Astrocyte (in vitro differentiated cells and primary cell): Measurements from ENCODE around the gene TTYH3. TPM values are rescaled to one million over a fixed set of nuclear protein-coding genes. Genes with fewer than 3 reads are reported as not detected.

ENCODE experiments used
- DNase-seq: peaks from one replicate; pipeline ENCODE4 v3.0.0-alpha.2; 2010; ENCODE audit warnings: low read depth
- FAIRE-seq: peaks from 2 replicates; lab custom pipeline; 2011; peaks lifted over from hg19 to GRCh38; lab: Jason Lieb, UNC
- H2AFZ ChIP-seq: 2 replicates; pipeline ENCODE4 v1.6.0; 2012; ENCODE audit warnings: low read depth, low read length, inconsistent platforms
- H3K27ac ChIP-seq: 2 replicates; pipeline ENCODE4 v1.5.1; 2011; ENCODE audit warnings: low read depth, low read length, inconsistent platforms
- H3K27me3 ChIP-seq: 2 replicates; pipeline ENCODE4 v1.6.0; 2011; ENCODE audit warnings: low read length, inconsistent platforms; ENCODE audit not compliant: insufficient read depth
- H3K36me3 ChIP-seq: 2 replicates; pipeline ENCODE4 v1.5.1; 2011; ENCODE audit warnings: low read length, inconsistent platforms; ENCODE audit not compliant: insufficient read depth
- H3K4me1 ChIP-seq: 2 replicates; pipeline ENCODE4 v1.5.1; 2011; ENCODE audit warnings: low read length, inconsistent platforms; ENCODE audit not compliant: insufficient read depth
- H3K4me2 ChIP-seq: 2 replicates; pipeline ENCODE4 v1.6.0; 2012; ENCODE audit warnings: low read length, inconsistent platforms
- H3K4me3 ChIP-seq: 2 replicates; pipeline ENCODE4 v1.5.1; 2011; ENCODE audit warnings: low read depth, mild to moderate bottlenecking, low read length, inconsistent platforms; ENCODE audit not compliant: insufficient read depth
- H3K79me2 ChIP-seq: 2 replicates; pipeline ENCODE4 v1.6.0; 2012; ENCODE audit warnings: mild to moderate bottlenecking, low read length, inconsistent platforms; ENCODE audit not compliant: insufficient read depth
- H3K9ac ChIP-seq: 2 replicates; pipeline ENCODE4 v1.6.0; 2012; ENCODE audit warnings: mild to moderate bottlenecking, low read length, inconsistent platforms
- H3K9me3 ChIP-seq: 2 replicates; pipeline ENCODE4 v1.5.1; 2012; ENCODE audit warnings: low read depth, mild to moderate bottlenecking, low read length, inconsistent platforms; ENCODE audit not compliant: insufficient read depth
- H4K20me1 ChIP-seq: 2 replicates; pipeline ENCODE4 v1.6.0; 2012; ENCODE audit warnings: low read length, inconsistent platforms; ENCODE audit not compliant: insufficient read depth
- H3K27ac Mint-ChIP-seq: one replicate; pipeline ENCODE4 v1.8.0; 2021; ENCODE audit warnings: mild to moderate bottlenecking, mixed read lengths; ENCODE audit not compliant: unreplicated experiment
- H3K27me3 Mint-ChIP-seq: one replicate; pipeline ENCODE4 v1.8.0; 2021; ENCODE audit warnings: low read depth, mixed read lengths; ENCODE audit not compliant: unreplicated experiment
- H3K36me3 Mint-ChIP-seq: one replicate; pipeline ENCODE4 v1.8.0; 2021; ENCODE audit warnings: low read depth, mixed read lengths; ENCODE audit not compliant: unreplicated experiment
- H3K4me1 Mint-ChIP-seq: one replicate; pipeline ENCODE4 v1.8.0; 2021; ENCODE audit warnings: low read depth, mixed read lengths; ENCODE audit not compliant: unreplicated experiment
- H3K4me3 Mint-ChIP-seq: one replicate; pipeline ENCODE4 v1.8.0; 2021; ENCODE audit warnings: mild to moderate bottlenecking, moderate library complexity, mixed read lengths; ENCODE audit not compliant: unreplicated experiment
- H3K9me3 Mint-ChIP-seq: one replicate; pipeline ENCODE4 v1.8.0; 2021; ENCODE audit warnings: mild to moderate bottlenecking, mixed read lengths; ENCODE audit not compliant: unreplicated experiment
- EZH2 ChIP-seq: IDR thresholded peaks from 2 replicates; pipeline ENCODE4 v1.6.1; 2012; ENCODE audit warnings: mild to moderate bottlenecking, low read length, inconsistent platforms; ENCODE audit not compliant: insufficient read depth
- total RNA-seq: library from RNA; stranded (reverse); gene quantifications from 2 replicates; pipeline ENCODE4 v1.2.1, GENCODE V29; 2021
- TF ChIP-seq, protein P1 (sequence below): IDR thresholded peaks from 2 replicates; pipeline ENCODE4 v1.5.1; 2011; ENCODE audit warnings: low read depth, mild to moderate bottlenecking, inconsistent platforms, low read length, moderate library complexity; ENCODE audit not compliant: insufficient read depth

The TTYH3 gene
- total RNA-seq, 1 donor from 2014 or later: 273 TPM

DNA sequence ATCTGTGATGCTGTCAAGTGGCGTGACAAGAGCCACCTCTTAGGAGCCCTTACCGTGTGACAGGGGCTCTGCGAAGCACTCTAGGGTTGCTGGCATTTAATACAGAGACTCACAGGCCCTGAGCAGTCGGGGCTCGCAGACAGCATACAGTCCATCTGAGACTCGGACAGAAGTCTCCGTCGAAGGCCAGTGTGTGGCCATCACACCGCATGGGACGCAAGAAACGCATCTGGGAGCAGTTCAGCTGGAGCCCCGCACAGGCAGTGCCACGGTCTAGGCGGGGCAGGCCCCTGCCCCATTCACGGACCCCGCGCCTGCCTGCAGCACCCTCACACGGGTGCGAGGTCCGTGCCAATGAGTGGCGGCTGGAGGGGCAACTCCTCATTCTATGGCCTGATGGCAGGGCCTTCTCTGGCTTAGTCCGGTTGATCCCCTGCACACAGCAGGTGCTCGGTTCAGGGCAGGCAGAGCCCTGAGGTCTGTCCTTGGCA, 39.4 kb upstream of the TTYH3 start:
- peaks cover 2% of the 10 kb centered on the region for H3K27me3 Mint-ChIP-seq

DNA sequence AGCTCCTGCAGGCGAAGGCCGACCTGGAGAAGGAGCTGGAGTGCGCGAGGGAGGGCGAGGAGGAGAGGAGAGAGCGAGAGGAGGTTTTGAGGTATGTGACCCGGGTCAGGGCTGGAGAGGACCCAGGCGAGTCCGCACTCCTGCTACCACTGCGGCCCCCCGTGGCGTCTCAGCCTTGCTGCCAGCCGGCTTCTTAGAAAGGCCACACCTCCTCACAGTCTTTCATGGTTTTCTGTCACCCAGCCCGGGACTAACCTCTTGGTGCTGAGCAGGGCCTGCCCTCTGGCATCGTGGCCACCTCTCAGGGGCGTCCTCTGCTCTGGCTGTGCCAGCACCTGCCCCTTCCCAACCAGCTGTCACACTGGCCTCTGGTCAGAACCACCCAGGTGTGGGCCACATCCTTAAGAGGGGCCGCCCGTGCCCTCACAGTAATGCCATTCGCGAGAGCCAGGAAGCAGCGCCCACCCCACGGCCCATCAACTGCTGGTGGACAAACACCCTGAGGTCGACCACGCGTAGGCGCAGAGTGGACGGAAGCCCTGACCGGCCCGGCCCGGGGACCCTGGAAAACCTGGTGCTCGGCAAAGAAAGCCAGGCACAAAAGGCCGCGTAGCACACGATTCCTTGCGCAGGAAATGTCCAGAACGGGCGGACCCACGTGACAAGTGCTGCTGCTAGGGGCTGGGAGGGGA, 38.6 kb upstream of the TTYH3 start:
- H3K4me2 ChIP-seq: no peak overlapping the region
- no peaks in the 10 kb centered on the region for H3K4me1 ChIP-seq
- FAIRE-seq (no peak), DNase-seq (no peak)
- no peak overlapping the region for H3K4me3 ChIP-seq
- TF ChIP-seq EZH2: no peak
- TF ChIP-seq, protein P1, sequence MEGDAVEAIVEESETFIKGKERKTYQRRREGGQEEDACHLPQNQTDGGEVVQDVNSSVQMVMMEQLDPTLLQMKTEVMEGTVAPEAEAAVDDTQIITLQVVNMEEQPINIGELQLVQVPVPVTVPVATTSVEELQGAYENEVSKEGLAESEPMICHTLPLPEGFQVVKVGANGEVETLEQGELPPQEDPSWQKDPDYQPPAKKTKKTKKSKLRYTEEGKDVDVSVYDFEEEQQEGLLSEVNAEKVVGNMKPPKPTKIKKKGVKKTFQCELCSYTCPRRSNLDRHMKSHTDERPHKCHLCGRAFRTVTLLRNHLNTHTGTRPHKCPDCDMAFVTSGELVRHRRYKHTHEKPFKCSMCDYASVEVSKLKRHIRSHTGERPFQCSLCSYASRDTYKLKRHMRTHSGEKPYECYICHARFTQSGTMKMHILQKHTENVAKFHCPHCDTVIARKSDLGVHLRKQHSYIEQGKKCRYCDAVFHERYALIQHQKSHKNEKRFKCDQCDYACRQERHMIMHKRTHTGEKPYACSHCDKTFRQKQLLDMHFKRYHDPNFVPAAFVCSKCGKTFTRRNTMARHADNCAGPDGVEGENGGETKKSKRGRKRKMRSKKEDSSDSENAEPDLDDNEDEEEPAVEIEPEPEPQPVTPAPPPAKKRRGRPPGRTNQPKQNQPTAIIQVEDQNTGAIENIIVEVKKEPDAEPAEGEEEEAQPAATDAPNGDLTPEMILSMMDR: no peak
- no peak overlapping the region for H2AFZ ChIP-seq
- Mint-ChIP-seq H3K4me1 (no peaks in the 10 kb centered on the region), H3K4me3 (no peak overlapping the region), H3K9me3 (no peaks in the 10 kb centered on the region), H3K27ac (peak overlapping the region; percentile 1), H3K36me3 (peaks cover 33% of the 10 kb centered on the region), H3K27me3 (peaks cover 2% of the 10 kb centered on the region)
- no peaks in the 10 kb centered on the region for H3K27me3 ChIP-seq
- H3K9me3 ChIP-seq: no peaks in the 10 kb centered on the region
- H4K20me1 ChIP-seq: no peaks in the 10 kb centered on the region
- H3K36me3 ChIP-seq: peaks cover 9% of the 10 kb centered on the region
- H3K9ac ChIP-seq: no peak overlapping the region
- H3K79me2 ChIP-seq: no peaks in the 10 kb centered on the region
- H3K27ac ChIP-seq: no peak overlapping the region

More for the DNA sequence above, 39.4 kb upstream of the TTYH3 start:
- H3K9me3 Mint-ChIP-seq: no peaks in the 10 kb centered on the region
- no peaks in the 10 kb centered on the region for H3K9me3 ChIP-seq
- H3K4me3 Mint-ChIP-seq: no peak overlapping the region
- no peak overlapping the region for H3K27ac Mint-ChIP-seq
- H3K27ac ChIP-seq: no peak overlapping the region
- no peaks in the 10 kb centered on the region for H4K20me1 ChIP-seq
- H3K4me3 ChIP-seq: no peak overlapping the region
- FAIRE-seq: no peak
- H3K79me2 ChIP-seq: no peaks in the 10 kb centered on the region
- H3K27me3 ChIP-seq: no peaks in the 10 kb centered on the region
- TF ChIP-seq, protein P1: no peak
- no peak for TF ChIP-seq EZH2
- peaks cover 35% of the 10 kb centered on the region for H3K36me3 Mint-ChIP-seq
- H3K4me2 ChIP-seq: no peak overlapping the region
- peaks cover 9% of the 10 kb centered on the region for H3K36me3 ChIP-seq
- H3K4me1 ChIP-seq: no peaks in the 10 kb centered on the region
- no peak overlapping the region for H2AFZ ChIP-seq
- no peak for DNase-seq
- H3K4me1 Mint-ChIP-seq: no peaks in the 10 kb centered on the region
- H3K9ac ChIP-seq: no peak overlapping the region

GRCh38 chr7:2594599-2594998, 37.2 kb upstream of the TTYH3 start:
- no peak for TF ChIP-seq EZH2
- TF ChIP-seq, protein P1: no peak
- Histone ChIP-seq H3K4me3 (no peak overlapping the region), H3K4me1 (no peaks in the 10 kb centered on the region), H3K9me3 (no peaks in the 10 kb centered on the region), H3K27me3 (no peaks in the 10 kb centered on the region), H3K79me2 (no peaks in the 10 kb centered on the region), H4K20me1 (no peaks in the 10 kb centered on the region), H3K4me2 (no peak overlapping the region), H3K27ac (no peak overlapping the region), H2AFZ (no peak overlapping the region), H3K36me3 (peaks cover 9% of the 10 kb centered on the region), H3K9ac (no peak overlapping the region)
- no peak overlapping the region for H3K27ac Mint-ChIP-seq
- FAIRE-seq (no peak), DNase-seq (no peak)
- H3K36me3 Mint-ChIP-seq: peaks cover 33% of the 10 kb centered on the region
- no peak overlapping the region for H3K4me3 Mint-ChIP-seq
- H3K27me3 Mint-ChIP-seq: peaks cover 2% of the 10 kb centered on the region
- H3K9me3 Mint-ChIP-seq: no peaks in the 10 kb centered on the region
- no peaks in the 10 kb centered on the region for H3K4me1 Mint-ChIP-seq
